Chondrocyte (in vitro differentiated cells): ENCODE measurements around the gene TNFRSF12A. TPM values are rescaled to one million over a fixed set of nuclear protein-coding genes. Genes with fewer than 3 reads are reported as not detected.
A peak's percentile ranks its signal among the peaks of the same experiment; 100 is the strongest.

Experiments used
- DNase-seq: peaks from one replicate; pipeline ENCODE4 v3.0.0; 2021; ENCODE audit warnings: mixed read lengths, low spot score
- H3K27ac Mint-ChIP-seq: one replicate; pipeline ENCODE4 v1.8.0; 2021; ENCODE audit warnings: mild to moderate bottlenecking, moderate library complexity, mixed read lengths; ENCODE audit not compliant: unreplicated experiment
- H3K27me3 Mint-ChIP-seq: 2 replicates; pipeline ENCODE4 v1.8.0; 2021; ENCODE audit warnings: low read depth, mixed read lengths
- H3K36me3 Mint-ChIP-seq: 2 replicates; pipeline ENCODE4 v1.8.0; 2021; ENCODE audit warnings: low read depth, mixed read lengths
- H3K4me1 Mint-ChIP-seq: 2 replicates; pipeline ENCODE4 v1.8.0; 2021; ENCODE audit warnings: low read depth, mild to moderate bottlenecking, mixed read lengths
- H3K4me3 Mint-ChIP-seq: one replicate; pipeline ENCODE4 v1.8.0; 2021; ENCODE audit warnings: mild to moderate bottlenecking, moderate library complexity, mixed read lengths; ENCODE audit not compliant: unreplicated experiment
- H3K9me3 Mint-ChIP-seq: 2 replicates; pipeline ENCODE4 v1.8.0; 2021; ENCODE audit warnings: low read depth, mixed read lengths
- CTCF ChIP-seq: fragments of 200-600 bp; sonication (generic); IDR thresholded peaks from 2 replicates; pipeline ENCODE4 v1.5.0; 2021; ENCODE audit warnings: antibody characterized with exemption, mild to moderate bottlenecking, moderate library complexity
- total RNA-seq: library from RNA; stranded (reverse); gene quantifications from 3 replicates; pipeline ENCODE4 v1.2.1, GENCODE V29; 2021

The TNFRSF12A gene
- total RNA-seq, 1 donor from 2014 or later, result 165 TPM

- Mint-ChIP-seq H3K27ac (no peak overlapping the region), H3K4me1 (peaks cover 7% of the 10 kb centered on the region), H3K36me3 (peaks cover 1% of the 10 kb centered on the region), H3K9me3 (no peaks in the 10 kb centered on the region), H3K4me3 (no peak overlapping the region), H3K27me3 (peaks cover 33% of the 10 kb centered on the region)
- no peak for TF ChIP-seq CTCF
- DNase-seq, result no peak
Observed at GRCh38 chr16:3042376-3042775, 22.2 kb downstream of the TNFRSF12A start.

- Mint-ChIP-seq H3K9me3 (no peaks in the 10 kb centered on the region), H3K4me3 (peak overlapping the region; percentile 57), H3K27me3 (peaks cover 31% of the 10 kb centered on the region), H3K36me3 (peaks cover 1% of the 10 kb centered on the region), H3K27ac (no peak overlapping the region), H3K4me1 (peaks cover 7% of the 10 kb centered on the region)
- no peak for DNase-seq
- TF ChIP-seq CTCF, result no peak
Observed at GRCh38 chr16:3044708-3045107, 24.5 kb downstream of the TNFRSF12A start.

- DNase-seq, result no peak
- no peak within 1 kb of the TSS for H3K27ac Mint-ChIP-seq
- H3K27me3 Mint-ChIP-seq, result peaks cover 34% of the 10 kb centered on the region
- H3K4me3 Mint-ChIP-seq, result peak within 1 kb of the TSS; percentile 57
- H3K9me3 Mint-ChIP-seq, result no peaks in the 10 kb centered on the region
- peaks cover 1% of the 10 kb centered on the region for H3K36me3 Mint-ChIP-seq
- no peak for TF ChIP-seq CTCF
- peaks cover 7% of the 10 kb centered on the region for H3K4me1 Mint-ChIP-seq
Observed at GRCh38 chr16:3045758-3046640, 25.8 kb downstream of the TNFRSF12A start, which contains the start of gene MMP25. Gene MMP25, plus strand, starts transcription at chr16:3046561. Its CDS starts 357 bp downstream, at chr16:3046918.

- H3K4me1 Mint-ChIP-seq, result peaks cover 7% of the 10 kb centered on the region
- H3K4me3 Mint-ChIP-seq, result no peak overlapping the region
- H3K27me3 Mint-ChIP-seq, result peaks cover 32% of the 10 kb centered on the region
- DNase-seq, result no peak
- no peaks in the 10 kb centered on the region for H3K9me3 Mint-ChIP-seq
- no peak for TF ChIP-seq CTCF
- peaks cover 1% of the 10 kb centered on the region for H3K36me3 Mint-ChIP-seq
- no peak overlapping the region for H3K27ac Mint-ChIP-seq
Observed at GRCh38 chr16:3046641-3047386, 26.6 kb downstream of the TNFRSF12A start.

GRCh38 chr16:3047387-3047720 is 27.2 kb downstream of the TNFRSF12A start:
- TF ChIP-seq CTCF, result no peak
- peaks cover 7% of the 10 kb centered on the region for H3K4me1 Mint-ChIP-seq
- no peak overlapping the region for H3K4me3 Mint-ChIP-seq
- H3K36me3 Mint-ChIP-seq, result peaks cover 1% of the 10 kb centered on the region
- H3K27ac Mint-ChIP-seq, result no peak overlapping the region
- peaks cover 36% of the 10 kb centered on the region for H3K27me3 Mint-ChIP-seq
- H3K9me3 Mint-ChIP-seq, result no peaks in the 10 kb centered on the region
- DNase-seq, result no peak
